SKM-1 treated with dmso at 0.1 percent for 144 hours (cell line): ENCODE results near the gene SHKBP1.
"Not testable (repeated sequence)": the region's sequence is repeated elsewhere in the genome, so short reads cannot be mapped to it uniquely, and the experiment has no call there.

ENCODE experiments used
- DNase-seq: peaks from one replicate; lab custom pipeline; 2025; ENCODE audit not compliant: unreplicated experiment; lab: John Stamatoyannopoulos, UW

The SHKBP1 gene

GRCh38 chr19:40555978-40556689 is 20.5 kb upstream of the SHKBP1 start:
- DNase-seq = no peak

- DNase-seq = no peak
Observed at GRCh38 chr19:40556953-40557530, 19.6 kb upstream of the SHKBP1 start.

- no peak for DNase-seq
Observed at GRCh38 chr19:40559394-40559793, 17.3 kb upstream of the SHKBP1 start.

- no peak for DNase-seq
Observed at GRCh38 chr19:40560092-40560507, 16.6 kb upstream of the SHKBP1 start.

GRCh38 chr19:40561947-40562346 is 14.7 kb upstream of the SHKBP1 start:
- no peak for DNase-seq

- DNase-seq = not testable (repeated sequence)
Observed at GRCh38 chr19:40564535-40564934, 12.1 kb upstream of the SHKBP1 start.

- DNase-seq = no peak
Observed at GRCh38 chr19:40565355-40565754, 11.3 kb upstream of the SHKBP1 start.

GRCh38 chr19:40565910-40566495 is 10.7 kb upstream of the SHKBP1 start:
- no peak for DNase-seq

GRCh38 chr19:40567040-40567749 is 9.5 kb upstream of the SHKBP1 start:
- DNase-seq = no peak

GRCh38 chr19:40567750-40568494 is 8.8 kb upstream of the SHKBP1 start:
- DNase-seq = no peak

- peak; percentile 98 for DNase-seq
Observed at GRCh38 chr19:40570313-40571004, 6.2 kb upstream of the SHKBP1 start.

- DNase-seq = no peak
Observed at GRCh38 chr19:40571005-40571318, 5.7 kb upstream of the SHKBP1 start.

- no peak for DNase-seq
Observed at GRCh38 chr19:40571831-40572495, 4.7 kb upstream of the SHKBP1 start.

- DNase-seq = no peak
Observed at GRCh38 chr19:40575326-40575725, 1.3 kb upstream of the SHKBP1 start.

- no peak for DNase-seq
Observed at GRCh38 chr19:40576151-40576584, 505 bp upstream of the SHKBP1 start.

GRCh38 chr19:40578442-40578908 is 1.8 kb downstream of the SHKBP1 start:
- DNase-seq = peak; percentile 74

GRCh38 chr19:40580619-40581018 is 3.9 kb downstream of the SHKBP1 start:
- no peak for DNase-seq

- no peak for DNase-seq
Observed at GRCh38 chr19:40581531-40581930, 4.9 kb downstream of the SHKBP1 start.

- DNase-seq = no peak
Observed at GRCh38 chr19:40582467-40582866, 5.8 kb downstream of the SHKBP1 start.

GRCh38 chr19:40583283-40583682 is 6.6 kb downstream of the SHKBP1 start:
- no peak for DNase-seq
